ENCODE measurements around the gene CS.

The CS gene

GRCh38 chr12:56260380-56260779 lies 39.8 kb downstream of the CS start:
- ATAC-seq, result no peak

GRCh38 chr12:56258820-56259183 lies 41.3 kb downstream of the CS start:
- no peak; the same call in 1 of the 3 replicates for ATAC-seq
- TF ChIP-seq CSRNP3 (CRISPR knock-in tag; IDR thresholded peaks at IDR 0.05), result no peak
- no peak for TF ChIP-seq CREB5 (CRISPR knock-in tag; IDR thresholded peaks at IDR 0.05; ENCODE audit: low read depth)
- TF ChIP-seq GLIS3 (CRISPR knock-in tag; IDR thresholded peaks at IDR 0.05), result no peak
- TF ChIP-seq TSHZ2 (CRISPR knock-in tag; IDR thresholded peaks at IDR 0.05), result no peak

More at GRCh38 chr12:56260380-56260779, 39.8 kb downstream of the CS start:
- TF ChIP-seq PATZ1 (CRISPR knock-in tag; IDR thresholded peaks at IDR 0.05; ENCODE audit: borderline replicate concordance), result no peak
- no peak for TF ChIP-seq ZNF565 (CRISPR knock-in tag; conservative IDR thresholded peaks at IDR 0.05; ENCODE audit: low read depth)
- TF ChIP-seq TOX (CRISPR knock-in tag; IDR thresholded peaks at IDR 0.05; ENCODE audit: borderline replicate concordance), result no peak
- no peak for TF ChIP-seq CSDC2 (CRISPR knock-in tag; IDR thresholded peaks at IDR 0.05)
- TF ChIP-seq TSHZ2 (CRISPR knock-in tag; IDR thresholded peaks at IDR 0.05), result no peak
- no peak for TF ChIP-seq RARB (CRISPR knock-in tag; IDR thresholded peaks at IDR 0.05)
- no peak for TF ChIP-seq ESRRG (CRISPR knock-in tag; IDR thresholded peaks at IDR 0.05)
- no peak for TF ChIP-seq CREB5 (CRISPR knock-in tag; IDR thresholded peaks at IDR 0.05; ENCODE audit: low read depth)
- TF ChIP-seq PPARA (CRISPR knock-in tag; IDR thresholded peaks at IDR 0.05; ENCODE audit: borderline replicate concordance), result no peak
- TF ChIP-seq ZC3H10 (CRISPR knock-in tag; IDR thresholded peaks at IDR 0.05), result no peak
- no peak for TF ChIP-seq TCF4 (CRISPR knock-in tag; IDR thresholded peaks at IDR 0.05; ENCODE audit: borderline replicate concordance)
- no peak for TF ChIP-seq POU6F1 (CRISPR knock-in tag; IDR thresholded peaks at IDR 0.05; ENCODE audit: borderline replicate concordance, low read depth)
- no peak for TF ChIP-seq OSR1 (CRISPR knock-in tag; IDR thresholded peaks at IDR 0.05)
- no peak for TF ChIP-seq ZFP30 (CRISPR knock-in tag; IDR thresholded peaks at IDR 0.05)
- TF ChIP-seq CSRNP3 (CRISPR knock-in tag; IDR thresholded peaks at IDR 0.05), result no peak
- no peak for TF ChIP-seq ZFP3 (CRISPR knock-in tag; IDR thresholded peaks at IDR 0.05)
- no peak for TF ChIP-seq ARNTL (CRISPR knock-in tag; IDR thresholded peaks at IDR 0.05; ENCODE audit: borderline replicate concordance, low read depth)
- no peak for TF ChIP-seq SNAI2 (CRISPR knock-in tag; IDR thresholded peaks at IDR 0.05)

Measured in SK-N-SH treated with all-trans-retinoic acid at 6 μM for 48 hours (cell line).